DND-41 (cell line): ENCODE measurements around the gene BCAS3.

Source experiments
- EZH2 ChIP-seq: IDR thresholded peaks from 3 replicates; pipeline ENCODE4 v1.6.1; 2012; ENCODE audit warnings: borderline replicate concordance, low read depth, mild to moderate bottlenecking, moderate library complexity, low read length, inconsistent platforms; ENCODE audit not compliant: severe bottlenecking
- TF ChIP-seq, protein P1 (sequence below): IDR thresholded peaks from 2 replicates; pipeline ENCODE4 v1.5.1; 2012; ENCODE audit warnings: borderline replicate concordance, low read length, moderate library complexity, mild to moderate bottlenecking; ENCODE audit not compliant: poor library complexity, severe bottlenecking; ENCODE audit errors: extremely low read depth

DNA sequence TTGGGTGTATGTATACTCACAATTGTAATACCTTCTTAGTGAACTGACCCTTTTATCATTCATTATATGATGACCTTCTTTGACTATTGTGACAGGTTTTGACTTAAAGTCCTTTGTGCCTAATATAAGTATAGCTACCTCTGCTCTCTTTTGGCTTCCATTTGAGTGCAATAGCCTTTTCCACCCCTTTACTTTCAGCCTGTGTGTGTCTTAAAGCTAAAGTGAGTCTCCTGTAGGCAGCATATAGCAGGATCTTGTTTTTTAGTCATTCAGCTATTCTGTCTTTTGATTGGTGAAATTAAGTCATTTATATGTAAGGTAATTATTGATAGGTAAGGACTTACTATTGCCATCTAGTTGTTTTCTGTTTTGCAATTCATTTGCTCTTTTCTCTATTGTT is 758.6 kb downstream of the BCAS3 start:
- TF ChIP-seq, protein P1, sequence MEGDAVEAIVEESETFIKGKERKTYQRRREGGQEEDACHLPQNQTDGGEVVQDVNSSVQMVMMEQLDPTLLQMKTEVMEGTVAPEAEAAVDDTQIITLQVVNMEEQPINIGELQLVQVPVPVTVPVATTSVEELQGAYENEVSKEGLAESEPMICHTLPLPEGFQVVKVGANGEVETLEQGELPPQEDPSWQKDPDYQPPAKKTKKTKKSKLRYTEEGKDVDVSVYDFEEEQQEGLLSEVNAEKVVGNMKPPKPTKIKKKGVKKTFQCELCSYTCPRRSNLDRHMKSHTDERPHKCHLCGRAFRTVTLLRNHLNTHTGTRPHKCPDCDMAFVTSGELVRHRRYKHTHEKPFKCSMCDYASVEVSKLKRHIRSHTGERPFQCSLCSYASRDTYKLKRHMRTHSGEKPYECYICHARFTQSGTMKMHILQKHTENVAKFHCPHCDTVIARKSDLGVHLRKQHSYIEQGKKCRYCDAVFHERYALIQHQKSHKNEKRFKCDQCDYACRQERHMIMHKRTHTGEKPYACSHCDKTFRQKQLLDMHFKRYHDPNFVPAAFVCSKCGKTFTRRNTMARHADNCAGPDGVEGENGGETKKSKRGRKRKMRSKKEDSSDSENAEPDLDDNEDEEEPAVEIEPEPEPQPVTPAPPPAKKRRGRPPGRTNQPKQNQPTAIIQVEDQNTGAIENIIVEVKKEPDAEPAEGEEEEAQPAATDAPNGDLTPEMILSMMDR = no peak
- no peak for TF ChIP-seq EZH2
